Cardiac muscle cell (in vitro differentiated cells and primary cell): Measurements from ENCODE around the gene SLIT3. TPM values are rescaled to one million over a fixed set of nuclear protein-coding genes. Genes with fewer than 3 reads are reported as not detected.

Experiments
- DNase-seq, 2 donors: peaks; one replicate each; pipeline versions ENCODE4 v3.0.0 to v3.0.0-alpha.2; 2010 to 2017; ENCODE audit warnings: low read depth in 1 of 2, low spot score in 1 of 2
- H3K27ac ChIP-seq: fragments of 200-600 bp; sonication (generic); 2 replicates; pipeline ENCODE4 v1.5.1; 2016
- H3K27me3 ChIP-seq: fragments of 200-600 bp; sonication (generic); 2 replicates; pipeline ENCODE4 v1.6.0; 2016; ENCODE audit warnings: control low read depth
- H3K36me3 ChIP-seq: fragments of 200-600 bp; sonication (generic); 2 replicates; pipeline ENCODE4 v1.5.1; 2016; ENCODE audit warnings: control low read depth
- H3K4me1 ChIP-seq: fragments of 200-600 bp; sonication (generic); 2 replicates; pipeline ENCODE4 v1.8.1; 2017; ENCODE audit warnings: low read depth, mild to moderate bottlenecking, mixed run types
- H3K4me3 ChIP-seq: fragments of 200-600 bp; sonication (generic); 2 replicates; pipeline ENCODE4 v1.5.1; 2016; ENCODE audit warnings: mild to moderate bottlenecking
- H3K9me3 ChIP-seq: fragments of 200-600 bp; sonication (generic); 2 replicates; pipeline ENCODE4 v1.5.1; 2017; ENCODE audit warnings: low read depth, mild to moderate bottlenecking, control low read depth
- CTCF ChIP-seq: IDR thresholded peaks from 2 replicates; pipeline ENCODE4 v1.5.1; 2012; ENCODE audit warnings: low read depth, mild to moderate bottlenecking, low read length
- polyA plus RNA-seq: library from polyadenylated mRNA; unstranded; fragments of >200 nt; fragmentation: Nextera tagmentation; extraction: Ambion mirVana; gene quantifications from 2 replicates; pipeline ENCODE4 v1.2.1, GENCODE V29; 2016
- total RNA-seq: library from RNA; depleted of rRNA; stranded (reverse); fragments of >200 nt; gene quantifications from 2 replicates; pipeline ENCODE4 v1.2.3, GENCODE V29; 2016

Gene SLIT3
- total and polyA plus RNA-seq, 2 experiments from 2014 or later: 50.7 to 111 TPM

DNA sequence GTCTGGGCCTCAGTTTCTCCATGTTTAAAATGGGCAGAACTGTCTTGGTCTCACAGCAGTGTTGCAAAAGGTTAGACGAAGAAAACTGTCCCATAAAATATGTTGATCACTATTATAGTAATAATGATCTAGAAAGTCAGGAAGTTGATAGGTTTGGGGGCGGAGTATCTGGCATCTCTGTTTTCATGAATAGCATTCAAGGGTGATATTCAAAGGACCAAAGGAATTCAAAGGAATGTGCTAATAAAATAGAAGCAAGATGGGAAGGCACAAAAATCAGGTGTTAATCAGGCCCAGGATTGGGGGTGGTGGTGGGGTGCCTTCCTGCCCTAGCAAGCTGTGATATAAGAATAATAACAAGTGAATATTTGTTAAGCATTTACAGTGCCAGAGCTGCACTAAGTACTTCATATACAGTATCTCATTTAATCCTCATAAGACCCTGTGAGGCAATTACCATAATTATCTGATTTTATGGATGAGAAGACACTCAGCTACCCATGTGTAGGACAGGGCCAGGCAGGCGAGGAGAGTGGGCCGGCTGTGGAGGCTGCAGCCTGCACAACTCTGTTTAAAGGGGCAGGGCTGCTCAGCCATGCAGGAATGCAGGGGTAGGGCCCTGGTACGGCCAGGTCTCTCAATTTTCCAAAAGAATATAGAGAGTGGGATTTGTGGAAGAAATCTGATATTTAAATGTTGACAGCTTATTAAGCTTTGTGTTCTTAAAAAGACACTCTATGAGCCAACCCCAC lies 579.8 kb downstream of the SLIT3 start:
- TF ChIP-seq CTCF: no peak

DNA sequence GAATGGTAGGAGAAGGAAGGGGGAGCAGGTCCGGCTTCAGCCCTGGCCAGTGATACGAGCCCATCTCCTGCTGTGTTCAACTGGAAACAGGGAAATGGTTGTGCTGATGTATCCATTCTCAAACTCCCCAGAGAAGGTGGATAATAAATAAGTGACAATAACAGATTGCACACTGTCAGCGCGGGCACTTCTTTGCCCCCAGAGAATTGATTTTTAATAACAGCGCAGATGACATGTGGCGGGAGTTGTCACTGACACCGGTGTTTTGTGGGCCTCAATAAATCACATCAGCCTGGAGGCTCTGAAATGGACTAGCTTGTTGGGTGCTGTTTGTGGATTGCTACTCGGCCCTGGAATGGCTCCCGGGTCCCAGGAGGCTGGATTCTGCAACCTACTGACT lies 580.4 kb downstream of the SLIT3 start:
- Histone ChIP-seq H3K4me3 (no peak overlapping the region), H3K9me3 (no peaks in the 10 kb centered on the region), H3K27ac (no peak overlapping the region), H3K27me3 (no peaks in the 10 kb centered on the region), H3K4me1 (no peaks in the 10 kb centered on the region), H3K36me3 (peaks cover 9% of the 10 kb centered on the region)
- TF ChIP-seq CTCF: no peak
- DNase-seq: no peak

More for the DNA sequence above, 579.8 kb downstream of the SLIT3 start:
- Histone ChIP-seq H3K36me3 (peaks cover 9% of the 10 kb centered on the region), H3K9me3 (no peaks in the 10 kb centered on the region), H3K4me3 (no peak overlapping the region), H3K4me1 (no peaks in the 10 kb centered on the region), H3K27me3 (no peaks in the 10 kb centered on the region), H3K27ac (no peak overlapping the region)
- DNase-seq: no peak

DNA sequence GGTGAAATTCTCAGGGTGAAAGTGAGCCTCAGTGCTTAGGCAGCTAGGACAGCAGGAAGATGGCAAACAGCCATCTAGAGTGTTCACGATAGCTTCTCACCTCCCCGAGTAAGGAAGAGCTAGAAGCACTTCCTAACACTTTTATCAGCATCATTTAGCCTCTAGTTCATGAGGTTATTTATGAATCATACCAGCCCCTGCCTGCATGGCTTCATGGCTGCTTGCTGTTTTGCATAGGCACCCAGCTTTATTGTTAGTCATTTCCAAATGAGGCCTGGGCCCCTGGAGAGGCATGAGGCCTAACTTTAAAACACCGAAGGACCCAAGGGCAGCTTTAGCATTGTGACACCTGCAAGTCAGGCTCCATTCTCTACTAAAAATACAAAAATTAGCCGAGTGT lies 586.9 kb downstream of the SLIT3 start:
- peak in 1 of 2 donors; percentile 25 for DNase-seq
- Histone ChIP-seq H3K36me3 (no peaks in the 10 kb centered on the region), H3K27ac (no peak overlapping the region), H3K4me3 (no peak overlapping the region), H3K27me3 (no peaks in the 10 kb centered on the region), H3K4me1 (peaks cover 5% of the 10 kb centered on the region), H3K9me3 (no peaks in the 10 kb centered on the region)
- no peak for TF ChIP-seq CTCF

DNA sequence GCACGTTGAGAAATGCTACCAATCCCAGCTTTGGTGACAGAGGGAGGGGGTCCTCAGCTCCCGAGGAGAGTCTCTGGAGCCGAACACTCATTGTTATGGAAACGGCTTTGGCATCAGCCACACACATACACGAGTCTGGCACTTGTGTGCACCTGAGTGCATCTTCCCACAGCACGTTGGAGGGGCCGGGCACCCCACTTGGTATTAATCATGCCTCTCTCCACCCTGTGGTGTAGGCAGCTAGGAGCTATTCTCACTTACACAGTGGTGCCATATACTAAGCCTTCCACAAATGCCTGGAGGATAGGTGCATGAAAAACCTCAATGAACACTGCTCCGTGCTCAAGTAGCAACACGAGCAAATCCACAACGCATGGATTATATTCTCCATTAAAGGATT lies 587.9 kb downstream of the SLIT3 start:
- H3K27ac ChIP-seq: no peak overlapping the region
- no peak for DNase-seq
- no peak overlapping the region for H3K4me3 ChIP-seq

DNA sequence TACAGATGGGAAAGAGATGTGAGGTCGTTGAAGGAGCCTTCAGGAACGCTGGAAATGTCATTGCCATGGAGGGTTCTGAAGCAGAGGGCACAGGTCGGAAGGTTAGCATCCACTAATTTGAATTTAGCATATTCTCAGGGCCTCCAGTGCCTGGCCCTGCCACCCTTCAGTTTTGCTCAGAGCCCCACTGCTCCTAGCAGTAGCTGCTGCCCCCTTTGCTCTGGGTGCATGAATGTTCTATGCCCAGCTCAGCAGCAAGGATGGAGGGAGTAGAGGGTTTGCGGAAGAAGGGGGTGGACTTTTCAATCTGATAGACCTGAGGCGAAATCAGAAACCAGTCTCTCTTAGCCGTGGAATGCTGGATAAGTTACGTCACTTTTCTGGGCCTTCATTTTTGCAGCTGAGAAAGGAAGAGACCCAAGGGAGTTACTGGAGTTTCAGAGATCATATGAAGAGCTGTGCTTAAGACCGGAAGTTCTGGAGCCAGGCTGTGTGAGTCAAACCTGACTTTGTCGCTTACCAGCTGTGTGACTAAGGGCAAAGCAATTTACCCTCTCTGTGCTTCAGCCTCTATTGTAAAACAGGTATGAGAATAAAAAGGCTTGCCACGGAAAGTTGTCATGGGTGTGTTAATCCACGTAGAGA lies 588.5 kb downstream of the SLIT3 start:
- DNase-seq: peak in 1 of 2 donors; percentile 96
- peaks cover 5% of the 10 kb centered on the region for H3K4me1 ChIP-seq
- no peak overlapping the region for H3K4me3 ChIP-seq
- peaks cover 2% of the 10 kb centered on the region for H3K36me3 ChIP-seq
- H3K27ac ChIP-seq: no peak overlapping the region
- no peak for TF ChIP-seq CTCF
- H3K9me3 ChIP-seq: no peaks in the 10 kb centered on the region
- no peaks in the 10 kb centered on the region for H3K27me3 ChIP-seq

More for the DNA sequence above, 587.9 kb downstream of the SLIT3 start:
- Histone ChIP-seq H3K36me3 (peaks cover 2% of the 10 kb centered on the region), H3K9me3 (no peaks in the 10 kb centered on the region), H3K4me1 (peaks cover 5% of the 10 kb centered on the region), H3K27me3 (no peaks in the 10 kb centered on the region)
- TF ChIP-seq CTCF: no peak
